Lower lobe of right lung (tissue), 2 donors: ENCODE measurements around the gene TMEM37. TPM values are rescaled to one million over a fixed set of nuclear protein-coding genes. Genes with fewer than 3 reads are reported as not detected.

Experiments
- ATAC-seq, 2 donors: fragments of 200-7000 bp; cut with Tn5 transposase; one replicate each; pipeline ENCODE4 v1.9.1; 2020 to 2022; ENCODE audit warnings: mild to moderate bottlenecking in 2 of 2, moderate library complexity in 2 of 2
- DNase-seq: peaks from one replicate; pipeline ENCODE4 v3.0.0-alpha.2; 2020
- H3K27ac ChIP-seq: fragments of 200-600 bp; one replicate; pipeline ENCODE4 v1.8.0; 2022
- H3K27me3 ChIP-seq: fragments of 200-600 bp; one replicate; pipeline ENCODE4 v1.8.0; 2022; ENCODE audit warnings: low read depth
- H3K36me3 ChIP-seq: fragments of 200-600 bp; one replicate; pipeline ENCODE4 v1.8.0; 2022; ENCODE audit warnings: mild to moderate bottlenecking
- H3K4me1 ChIP-seq: fragments of 200-600 bp; one replicate; pipeline ENCODE4 v1.8.0; 2022
- H3K4me3 ChIP-seq: fragments of 200-600 bp; one replicate; pipeline ENCODE4 v1.8.0; 2022; ENCODE audit warnings: mild to moderate bottlenecking
- H3K9me3 ChIP-seq: fragments of 200-600 bp; one replicate; pipeline ENCODE4 v1.8.0; 2022
- intact Hi-C: fragments of 100-400 bp; cut with DNase I; formaldehyde crosslinking; loops from one replicate; pipeline ENCODE4 v1.11.0; 2022
- total RNA-seq: library from RNA; stranded (reverse); fragmentation: NEBNext Ultra II Directional; extraction: Animal tissue kit (Norgen Biotek cat#: 25700); gene quantifications from one replicate; pipeline ENCODE4 v1.2.1, GENCODE V29; 2021
- TF ChIP-seq, protein P1 (sequence below): fragments of 200-600 bp; IDR thresholded peaks from one replicate; pipeline ENCODE4 v1.8.0; 2022; ENCODE audit warnings: antibody characterized with exemption, mild to moderate bottlenecking
- donor health status: DM: no; HTN: yes; CAD: no; lungs with severe emphysema.

TMEM37 gene
- total RNA-seq, 1 donor from 2014 or later = 21.7 TPM

DNA sequence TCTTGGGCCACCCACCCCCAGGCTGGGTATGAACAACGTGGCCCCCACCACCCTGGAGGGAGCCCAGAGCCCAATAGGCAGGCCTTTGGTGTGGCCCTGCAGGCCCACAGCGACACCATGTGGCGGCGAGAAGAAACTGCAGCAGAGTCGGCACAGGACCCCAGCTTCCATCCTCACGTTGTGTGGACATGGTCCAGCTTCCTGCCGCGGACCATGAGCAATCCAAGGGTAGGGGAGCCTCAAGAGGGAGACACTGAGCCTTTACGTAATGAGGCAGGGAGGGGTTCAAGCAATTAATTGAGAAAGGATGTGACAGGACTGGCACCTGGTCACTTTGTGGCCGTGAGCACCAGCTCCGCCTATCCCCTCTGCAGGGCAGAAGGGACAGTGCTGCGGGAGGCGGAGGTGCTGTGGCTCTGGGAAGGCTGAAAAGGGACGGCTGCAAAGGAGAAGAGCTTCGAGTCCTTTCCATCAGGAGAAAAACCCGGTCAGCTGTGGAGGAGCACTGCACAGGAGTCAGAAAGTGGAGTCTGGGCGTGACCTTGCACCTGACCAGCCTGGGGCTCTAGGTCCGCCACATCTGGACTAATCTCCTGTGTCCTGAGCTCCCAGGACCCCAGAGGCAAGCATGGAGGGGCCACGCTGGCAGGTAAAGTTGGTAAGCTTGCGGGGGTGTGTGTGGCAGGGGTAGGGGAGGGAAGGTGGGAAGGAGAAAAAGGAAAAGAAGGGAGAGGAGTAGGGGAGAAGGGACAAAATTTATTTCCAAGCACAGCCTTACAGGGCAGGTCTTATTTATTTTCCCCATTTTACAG, 44.9 kb downstream of the TMEM37 start:
- intact Hi-C loops = loop anchor here (5.0 kb wide), 1 partner anchor 69 kb away; no protein-coding TSS in a partner anchor
- Histone ChIP-seq H3K27me3 (no peaks in the 10 kb centered on the region), H3K27ac (no peak overlapping the region), H3K4me3 (no peak overlapping the region), H3K4me1 (peaks cover 10% of the 10 kb centered on the region), H3K9me3 (no peaks in the 10 kb centered on the region), H3K36me3 (no peaks in the 10 kb centered on the region)
- DNase-seq (no peak), ATAC-seq (peak; percentile 85 to 86)
- TF ChIP-seq, protein P1, sequence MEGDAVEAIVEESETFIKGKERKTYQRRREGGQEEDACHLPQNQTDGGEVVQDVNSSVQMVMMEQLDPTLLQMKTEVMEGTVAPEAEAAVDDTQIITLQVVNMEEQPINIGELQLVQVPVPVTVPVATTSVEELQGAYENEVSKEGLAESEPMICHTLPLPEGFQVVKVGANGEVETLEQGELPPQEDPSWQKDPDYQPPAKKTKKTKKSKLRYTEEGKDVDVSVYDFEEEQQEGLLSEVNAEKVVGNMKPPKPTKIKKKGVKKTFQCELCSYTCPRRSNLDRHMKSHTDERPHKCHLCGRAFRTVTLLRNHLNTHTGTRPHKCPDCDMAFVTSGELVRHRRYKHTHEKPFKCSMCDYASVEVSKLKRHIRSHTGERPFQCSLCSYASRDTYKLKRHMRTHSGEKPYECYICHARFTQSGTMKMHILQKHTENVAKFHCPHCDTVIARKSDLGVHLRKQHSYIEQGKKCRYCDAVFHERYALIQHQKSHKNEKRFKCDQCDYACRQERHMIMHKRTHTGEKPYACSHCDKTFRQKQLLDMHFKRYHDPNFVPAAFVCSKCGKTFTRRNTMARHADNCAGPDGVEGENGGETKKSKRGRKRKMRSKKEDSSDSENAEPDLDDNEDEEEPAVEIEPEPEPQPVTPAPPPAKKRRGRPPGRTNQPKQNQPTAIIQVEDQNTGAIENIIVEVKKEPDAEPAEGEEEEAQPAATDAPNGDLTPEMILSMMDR = peak; percentile 99

DNA sequence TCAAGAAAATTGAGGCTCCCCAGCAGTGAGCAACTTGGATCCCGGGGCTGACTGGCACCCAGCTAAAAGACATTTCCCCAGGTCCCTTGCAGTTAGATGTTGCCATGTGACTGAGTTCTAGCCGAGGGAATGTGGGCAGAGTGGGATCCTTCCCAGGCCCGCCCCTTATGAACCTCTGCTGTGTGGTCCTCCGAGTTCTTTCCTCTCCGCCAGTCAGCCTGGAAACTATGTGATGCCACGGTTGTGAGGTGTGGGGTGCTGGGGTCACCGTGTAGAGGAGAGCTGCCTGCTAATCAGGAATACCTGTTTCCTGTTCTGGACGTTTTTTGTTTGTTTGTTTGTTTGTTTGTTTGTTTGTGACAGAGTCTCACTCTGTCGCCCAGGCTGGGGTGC, 45.5 kb downstream of the TMEM37 start:
- DNase-seq (no peak), ATAC-seq (no peak)
- Histone ChIP-seq H3K36me3 (no peaks in the 10 kb centered on the region), H3K27me3 (no peaks in the 10 kb centered on the region), H3K4me3 (no peak overlapping the region), H3K4me1 (peaks cover 16% of the 10 kb centered on the region), H3K9me3 (no peaks in the 10 kb centered on the region), H3K27ac (no peak overlapping the region)
- intact Hi-C loops = loop anchor here (5.0 kb wide), 1 partner anchor 70 kb away; no protein-coding TSS in a partner anchor
- TF ChIP-seq, protein P1 = no peak

DNA sequence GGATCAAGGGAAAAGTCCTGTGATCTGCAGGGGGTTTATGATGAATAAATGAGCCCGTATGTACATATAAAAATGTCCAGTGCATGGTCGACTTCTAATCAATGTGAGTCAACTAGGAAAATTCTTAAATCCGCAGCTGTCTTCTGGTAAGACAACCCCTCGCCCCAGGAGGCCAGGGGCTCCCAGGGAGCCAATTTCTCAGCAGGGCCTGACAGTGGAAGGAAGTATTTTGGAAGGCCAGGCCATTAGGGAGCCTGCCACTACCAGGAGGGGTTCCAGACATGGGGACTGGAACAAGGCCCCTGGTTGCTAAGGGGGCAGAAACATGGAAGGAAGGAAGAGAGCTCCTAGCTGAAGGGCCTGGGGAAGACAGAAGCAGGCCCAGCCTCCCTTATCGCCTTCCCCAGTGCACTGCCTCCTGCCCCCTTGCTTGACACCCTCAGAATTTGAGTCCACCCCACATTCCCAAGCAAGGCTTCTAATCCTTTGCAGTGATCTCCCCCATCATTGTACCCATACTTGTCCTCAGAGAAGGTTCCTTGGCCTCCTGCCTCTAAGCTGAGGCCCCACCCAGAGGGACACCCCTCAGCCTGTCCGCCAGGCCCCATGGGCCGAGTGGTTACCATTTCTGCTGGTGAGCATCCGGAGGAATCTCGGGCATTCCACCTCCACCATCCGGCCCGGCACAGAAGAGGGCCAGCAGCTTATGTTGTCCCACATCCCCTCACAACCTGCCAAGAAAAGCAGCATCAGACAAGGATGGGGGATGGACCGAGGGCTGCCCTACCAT, 46.7 kb downstream of the TMEM37 start:
- H3K27me3 ChIP-seq = no peaks in the 10 kb centered on the region
- H3K4me1 ChIP-seq = peaks cover 27% of the 10 kb centered on the region
- no peaks in the 10 kb centered on the region for H3K36me3 ChIP-seq
- DNase-seq = no peak
- no peak for ATAC-seq
- TF ChIP-seq, protein P1 = no peak
- no peak overlapping the region for H3K27ac ChIP-seq
- H3K9me3 ChIP-seq = no peaks in the 10 kb centered on the region
- intact Hi-C loops = loop anchor here (5.0 kb wide), 1 partner anchor 71 kb away; no protein-coding TSS in a partner anchor
- no peak overlapping the region for H3K4me3 ChIP-seq

DNA sequence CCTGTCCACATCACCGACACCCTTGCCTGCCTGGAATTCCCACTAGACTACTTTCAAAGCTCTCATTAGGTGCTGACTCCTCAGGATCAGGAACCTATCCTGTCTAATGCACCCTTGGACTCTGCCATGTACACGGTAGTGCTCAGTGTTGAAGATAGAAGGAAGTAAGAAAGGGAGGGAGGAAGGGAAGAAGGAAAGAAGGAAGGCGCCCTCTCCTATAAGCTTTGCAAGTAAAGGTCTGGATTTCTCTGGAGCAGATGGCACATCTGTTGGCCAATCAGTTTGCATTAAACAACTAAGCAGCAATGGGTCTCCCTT, 47.3 kb downstream of the TMEM37 start:
- no peak overlapping the region for H3K4me3 ChIP-seq
- ATAC-seq = no peak
- no peak overlapping the region for H3K27ac ChIP-seq
- intact Hi-C loops = loop anchor here (5.0 kb wide), 1 partner anchor 72 kb away; no protein-coding TSS in a partner anchor
- H3K4me1 ChIP-seq = peaks cover 30% of the 10 kb centered on the region
- H3K27me3 ChIP-seq = no peaks in the 10 kb centered on the region
- H3K9me3 ChIP-seq = no peaks in the 10 kb centered on the region
- TF ChIP-seq, protein P1 = no peak
- no peak for DNase-seq
- H3K36me3 ChIP-seq = no peaks in the 10 kb centered on the region

DNA sequence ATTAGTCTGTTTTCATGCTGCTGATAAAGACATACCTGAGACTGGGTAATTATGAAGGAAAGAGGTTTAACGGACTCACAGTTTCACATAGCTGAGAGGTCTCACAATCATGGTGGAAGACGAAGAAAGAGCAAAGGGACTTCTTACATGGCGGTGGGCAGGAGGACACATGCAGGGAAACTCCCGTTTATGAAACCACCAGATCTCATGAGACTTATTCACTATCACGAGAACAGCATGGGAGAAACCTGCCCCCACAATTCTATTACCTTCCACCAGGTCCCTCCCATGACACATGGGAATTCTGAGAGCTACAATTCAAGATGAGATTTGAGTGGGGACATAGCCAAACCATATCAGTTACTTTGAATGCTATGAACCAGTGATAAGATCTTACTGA, 48.5 kb downstream of the TMEM37 start:
- no peaks in the 10 kb centered on the region for H3K36me3 ChIP-seq
- H3K27ac ChIP-seq = no peak overlapping the region
- TF ChIP-seq, protein P1 = no peak
- no peaks in the 10 kb centered on the region for H3K27me3 ChIP-seq
- H3K4me3 ChIP-seq = no peak overlapping the region
- DNase-seq = no peak
- intact Hi-C loops = no loop called here
- H3K4me1 ChIP-seq = peaks cover 34% of the 10 kb centered on the region
- H3K9me3 ChIP-seq = no peaks in the 10 kb centered on the region
- no peak for ATAC-seq
